ENCODE results near the gene TECPR2.
A peak's percentile ranks its signal among the peaks of the same experiment; 100 is the strongest.
"Not testable (repeated sequence)": the region's sequence is repeated elsewhere in the genome, so short reads cannot be mapped to it uniquely, and the experiment has no call there.

The TECPR2 gene

GRCh38 chr14:102539544-102540314 is 177.0 kb downstream of the TECPR2 start:
- no peak for DNase-seq (ENCODE audit: low read depth in 1 of 2, low spot score in 1 of 2)
- in situ Hi-C loops (cut with HindIII; ENCODE audit: low pct_unique_long_range_greater_than_20kb, low sequenced_read_pairs), result no loop called here
- no peak for TF ChIP-seq JUND (IDR thresholded peaks at IDR 0.05; ENCODE audit: low read depth)

- in situ Hi-C loops (cut with HindIII; ENCODE audit: low pct_unique_long_range_greater_than_20kb, low sequenced_read_pairs), result no loop called here
- no peak for TF ChIP-seq JUND (IDR thresholded peaks at IDR 0.05; ENCODE audit: low read depth)
- no peak for DNase-seq (ENCODE audit: low read depth in 1 of 2, low spot score in 1 of 2)
These were observed 177.7 kb downstream of the TECPR2 start for GRCh38 chr14:102540315-102541028.

GRCh38 chr14:102541029-102541491 is 178.3 kb downstream of the TECPR2 start:
- DNase-seq (ENCODE audit: low read depth in 1 of 2, low spot score in 1 of 2); in situ Hi-C loops (cut with HindIII; ENCODE audit: low pct_unique_long_range_greater_than_20kb, low sequenced_read_pairs): not testable (repeated sequence)

GRCh38 chr14:102541771-102542170 is 179.0 kb downstream of the TECPR2 start:
- no peak for TF ChIP-seq JUND (IDR thresholded peaks at IDR 0.05; ENCODE audit: low read depth)
- no peak for DNase-seq (ENCODE audit: low read depth in 1 of 2, low spot score in 1 of 2)
- in situ Hi-C loops (cut with HindIII; ENCODE audit: low pct_unique_long_range_greater_than_20kb, low sequenced_read_pairs), result no loop called here

- no peak for DNase-seq (ENCODE audit: low read depth in 1 of 2, low spot score in 1 of 2)
- in situ Hi-C loops (cut with HindIII; ENCODE audit: low pct_unique_long_range_greater_than_20kb, low sequenced_read_pairs), result no loop called here
- no peak for TF ChIP-seq JUND (IDR thresholded peaks at IDR 0.05; ENCODE audit: low read depth)
These were observed 181.5 kb downstream of the TECPR2 start for GRCh38 chr14:102544046-102544746.

GRCh38 chr14:102544747-102545460 is 182.2 kb downstream of the TECPR2 start:
- no peak for TF ChIP-seq JUND (IDR thresholded peaks at IDR 0.05; ENCODE audit: low read depth)
- in situ Hi-C loops (cut with HindIII; ENCODE audit: low pct_unique_long_range_greater_than_20kb, low sequenced_read_pairs), result no loop called here
- no peak for DNase-seq (ENCODE audit: low read depth in 1 of 2, low spot score in 1 of 2)

GRCh38 chr14:102545461-102546265 is 182.9 kb downstream of the TECPR2 start:
- in situ Hi-C loops (cut with HindIII; ENCODE audit: low pct_unique_long_range_greater_than_20kb, low sequenced_read_pairs), result no loop called here
- DNase-seq (ENCODE audit: low read depth in 1 of 2, low spot score in 1 of 2), result peak in 1 of 2 experiments; percentile 29
- TF ChIP-seq JUND (IDR thresholded peaks at IDR 0.05; ENCODE audit: low read depth), result no peak

- in situ Hi-C loops (cut with HindIII; ENCODE audit: low pct_unique_long_range_greater_than_20kb, low sequenced_read_pairs), result no loop called here
- TF ChIP-seq JUND (IDR thresholded peaks at IDR 0.05; ENCODE audit: low read depth), result no peak
- DNase-seq (ENCODE audit: low read depth in 1 of 2, low spot score in 1 of 2), result no peak
These were observed 186.0 kb downstream of the TECPR2 start for GRCh38 chr14:102548616-102549240.

- DNase-seq (ENCODE audit: low read depth in 1 of 2, low spot score in 1 of 2); in situ Hi-C loops (cut with HindIII; ENCODE audit: low pct_unique_long_range_greater_than_20kb, low sequenced_read_pairs): not testable (repeated sequence)
These were observed 188.2 kb downstream of the TECPR2 start for GRCh38 chr14:102550927-102551401.
